Esophagus squamous epithelium (tissue), 5 donors: ENCODE data around the gene TTF1. TPM values are rescaled to one million over a fixed set of nuclear protein-coding genes. Genes with fewer than 3 reads are reported as not detected.
A peak's percentile ranks its signal among the peaks of the same experiment; 100 is the strongest.

Experiments used
- DNase-seq: peaks from one replicate; lab custom pipeline; 2025; lab: John Stamatoyannopoulos, UW
- H3K27ac ChIP-seq, 4 donors: fragments of 200-600 bp; sonication (generic); one replicate each; pipeline ENCODE4 v1.5.1; 2016 to 2019; ENCODE audit warnings: mild to moderate bottlenecking in 1 of 4
- H3K27me3 ChIP-seq, 4 donors: fragments of 200-600 bp; sonication (generic); 1 replicate in 3 of 4; 2 replicates in 1 of 4; pipeline versions ENCODE4 v1.5.1 to v1.6.0; 2017 to 2021; ENCODE audit warnings: antibody characterized with exemption in 1 of 4
- H3K36me3 ChIP-seq, 3 donors: fragments of 200-600 bp; sonication (generic); one replicate each; pipeline ENCODE4 v1.5.1; 2016 to 2019
- H3K4me1 ChIP-seq, 3 donors: fragments of 200-600 bp; sonication (generic); one replicate each; pipeline ENCODE4 v1.5.1; 2017 to 2019
- H3K4me3 ChIP-seq, 4 donors: fragments of 200-600 bp; sonication (generic); 1 replicate in 3 of 4; 2 replicates in 1 of 4; pipeline ENCODE4 v1.5.1; 2016 to 2019; ENCODE audit warnings: mild to moderate bottlenecking in 2 of 4, moderate library complexity in 1 of 4
- H3K9me3 ChIP-seq, 3 donors: fragments of 200-600 bp; sonication (generic); one replicate each; pipeline ENCODE4 v1.5.1; 2016 to 2019
- POLR2A ChIP-seq, 4 donors: fragments of 450-650 bp; IDR thresholded peaks; one replicate each; pipeline ENCODE4 v1.6.1; 2017; ENCODE audit warnings: antibody characterized with exemption in 4 of 4, mild to moderate bottlenecking in 4 of 4, moderate library complexity in 3 of 4
- WGBS, 2 donors: methylation state at CpG; one replicate each; pipeline ENCODE4 v1.1.5; 2018; 5-methylcytosine and 5-hydroxymethylcytosine counted together
- intact Hi-C: fragments of 100-400 bp; cut with DNase I; formaldehyde crosslinking; loops from one replicate; pipeline ENCODE4 v1.15.0; 2022
- total RNA-seq, 4 donors: library from RNA; depleted of rRNA; stranded (reverse); fragments of >200 nt; gene quantifications; one replicate each; pipeline ENCODE4 v1.1.0, GENCODE V29; 2016
- TF ChIP-seq, protein P1 (sequence below), 6 experiments: fragments of 450-650 bp in 4 of 6; fragments of 200-600 bp in 2 of 6; sonication (generic) in 2 of 6; IDR thresholded peaks; one replicate each; pipeline ENCODE4 v1.5.1; 2016 to 2019; ENCODE audit warnings: antibody characterized with exemption in 6 of 6, mild to moderate bottlenecking in 4 of 6, moderate library complexity in 4 of 6
- donor health status: DM: yes; HTN: yes; CAD: no.

The TTF1 gene, protein sequence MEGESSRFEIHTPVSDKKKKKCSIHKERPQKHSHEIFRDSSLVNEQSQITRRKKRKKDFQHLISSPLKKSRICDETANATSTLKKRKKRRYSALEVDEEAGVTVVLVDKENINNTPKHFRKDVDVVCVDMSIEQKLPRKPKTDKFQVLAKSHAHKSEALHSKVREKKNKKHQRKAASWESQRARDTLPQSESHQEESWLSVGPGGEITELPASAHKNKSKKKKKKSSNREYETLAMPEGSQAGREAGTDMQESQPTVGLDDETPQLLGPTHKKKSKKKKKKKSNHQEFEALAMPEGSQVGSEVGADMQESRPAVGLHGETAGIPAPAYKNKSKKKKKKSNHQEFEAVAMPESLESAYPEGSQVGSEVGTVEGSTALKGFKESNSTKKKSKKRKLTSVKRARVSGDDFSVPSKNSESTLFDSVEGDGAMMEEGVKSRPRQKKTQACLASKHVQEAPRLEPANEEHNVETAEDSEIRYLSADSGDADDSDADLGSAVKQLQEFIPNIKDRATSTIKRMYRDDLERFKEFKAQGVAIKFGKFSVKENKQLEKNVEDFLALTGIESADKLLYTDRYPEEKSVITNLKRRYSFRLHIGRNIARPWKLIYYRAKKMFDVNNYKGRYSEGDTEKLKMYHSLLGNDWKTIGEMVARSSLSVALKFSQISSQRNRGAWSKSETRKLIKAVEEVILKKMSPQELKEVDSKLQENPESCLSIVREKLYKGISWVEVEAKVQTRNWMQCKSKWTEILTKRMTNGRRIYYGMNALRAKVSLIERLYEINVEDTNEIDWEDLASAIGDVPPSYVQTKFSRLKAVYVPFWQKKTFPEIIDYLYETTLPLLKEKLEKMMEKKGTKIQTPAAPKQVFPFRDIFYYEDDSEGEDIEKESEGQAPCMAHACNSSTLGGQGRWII
- 10 to 100 TPM in 1 of 4 donors, 1 to 10 TPM in 3; 4.4 to 14.9 (median 8.1) TPM for total RNA-seq

DNA sequence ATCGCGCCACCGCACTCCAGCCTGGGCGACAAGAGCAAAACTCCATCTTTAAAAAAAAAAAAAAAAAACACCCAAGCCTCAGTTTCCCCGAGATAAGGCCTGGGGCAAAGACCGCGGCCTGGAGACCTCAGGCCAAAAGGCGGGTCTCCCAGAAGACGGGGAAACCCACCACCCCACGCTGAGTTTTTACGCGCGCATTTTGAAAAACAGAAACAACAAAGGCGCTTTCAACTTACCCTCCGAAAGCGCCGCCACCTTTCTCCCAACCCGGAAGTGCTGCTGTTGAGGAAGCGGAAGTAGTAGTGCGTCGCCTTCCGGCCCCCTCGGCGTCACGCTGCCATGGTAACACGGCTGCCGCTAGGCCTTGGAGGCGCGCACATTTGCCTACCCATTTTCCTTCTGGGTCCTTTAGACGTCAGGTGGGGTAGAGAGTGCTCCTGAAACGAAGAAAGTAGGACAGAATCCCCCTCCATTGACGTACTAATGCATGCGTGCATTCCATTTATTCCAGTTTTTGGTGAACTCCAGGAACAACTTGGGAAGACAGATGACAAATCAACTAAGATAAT, at the start of gene TTF1:
TTF1 (minus strand) TSS at position 287 of the 569 bp plus-strand sequence. CDS start 4,019 bp downstream, outside the sequence.
- peaks cover 0 to 19% (median 0%) of the 10 kb centered on the region in 3 donors for H3K36me3 ChIP-seq
- H3K27me3 ChIP-seq: peaks cover 0 to 25% (median 3%) of the 10 kb centered on the region in 4 donors
- TF ChIP-seq, protein P1, sequence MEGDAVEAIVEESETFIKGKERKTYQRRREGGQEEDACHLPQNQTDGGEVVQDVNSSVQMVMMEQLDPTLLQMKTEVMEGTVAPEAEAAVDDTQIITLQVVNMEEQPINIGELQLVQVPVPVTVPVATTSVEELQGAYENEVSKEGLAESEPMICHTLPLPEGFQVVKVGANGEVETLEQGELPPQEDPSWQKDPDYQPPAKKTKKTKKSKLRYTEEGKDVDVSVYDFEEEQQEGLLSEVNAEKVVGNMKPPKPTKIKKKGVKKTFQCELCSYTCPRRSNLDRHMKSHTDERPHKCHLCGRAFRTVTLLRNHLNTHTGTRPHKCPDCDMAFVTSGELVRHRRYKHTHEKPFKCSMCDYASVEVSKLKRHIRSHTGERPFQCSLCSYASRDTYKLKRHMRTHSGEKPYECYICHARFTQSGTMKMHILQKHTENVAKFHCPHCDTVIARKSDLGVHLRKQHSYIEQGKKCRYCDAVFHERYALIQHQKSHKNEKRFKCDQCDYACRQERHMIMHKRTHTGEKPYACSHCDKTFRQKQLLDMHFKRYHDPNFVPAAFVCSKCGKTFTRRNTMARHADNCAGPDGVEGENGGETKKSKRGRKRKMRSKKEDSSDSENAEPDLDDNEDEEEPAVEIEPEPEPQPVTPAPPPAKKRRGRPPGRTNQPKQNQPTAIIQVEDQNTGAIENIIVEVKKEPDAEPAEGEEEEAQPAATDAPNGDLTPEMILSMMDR (IDR thresholded peaks at IDR 0.05): no peak
- TF ChIP-seq POLR2A (IDR thresholded peaks at IDR 0.05): peak in 2 of 4 donors; percentile 16 to 43
- WGBS, 2 donors: 0 to 1% methylated on average over 16 to 32 of the region's 33 CpGs
- intact Hi-C loops: no loop called here
- peak within 1 kb of the TSS; percentile 69 to 80 (median 71) for H3K4me3 ChIP-seq
- peak; percentile 76 for DNase-seq
- peaks cover 27 to 56% (median 33%) of the 10 kb centered on the region in 3 donors for H3K4me1 ChIP-seq
- peak within 1 kb of the TSS in 3 of 4 donors; percentile 76 to 82 (median 77) for H3K27ac ChIP-seq
- H3K9me3 ChIP-seq: no peaks in the 10 kb centered on the region

DNA sequence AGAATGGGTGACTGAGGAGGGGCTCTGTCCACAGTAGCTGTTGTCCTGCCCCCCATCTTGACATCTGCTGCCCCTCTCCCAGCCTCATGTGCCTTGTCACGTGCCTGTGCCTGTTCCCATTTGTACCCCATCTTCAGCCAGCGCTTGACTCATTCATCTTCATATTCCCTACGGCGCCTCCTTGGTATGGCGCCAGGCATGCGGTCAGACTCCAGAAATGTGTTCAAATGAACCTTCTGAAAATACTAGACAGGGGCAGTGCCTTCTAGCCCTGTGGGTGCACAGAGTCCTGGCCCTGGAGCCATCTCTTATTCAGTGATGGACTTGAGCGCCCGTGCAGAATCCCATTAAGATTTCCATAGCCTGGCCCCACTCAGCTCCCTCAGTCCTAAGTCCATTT, 49.6 kb upstream of the TTF1 start:
- H3K4me1 ChIP-seq: no peaks in the 10 kb centered on the region
- TF ChIP-seq POLR2A (IDR thresholded peaks at IDR 0.05): no peak
- TF ChIP-seq, protein P1 (IDR thresholded peaks at IDR 0.05): no peak
- no peaks in the 10 kb centered on the region for H3K36me3 ChIP-seq
- no peak for DNase-seq
- no peaks in the 10 kb centered on the region for H3K9me3 ChIP-seq
- no peak overlapping the region for H3K4me3 ChIP-seq
- whole genome bisulfite sequencing, 2 donors: 47 to 62% methylated on average over 6 to 8 of the region's 8 CpGs
- peaks cover 0 to 73% (median 0%) of the 10 kb centered on the region in 4 donors for H3K27me3 ChIP-seq
- intact Hi-C loops: no loop called here
- no peak overlapping the region for H3K27ac ChIP-seq

DNA sequence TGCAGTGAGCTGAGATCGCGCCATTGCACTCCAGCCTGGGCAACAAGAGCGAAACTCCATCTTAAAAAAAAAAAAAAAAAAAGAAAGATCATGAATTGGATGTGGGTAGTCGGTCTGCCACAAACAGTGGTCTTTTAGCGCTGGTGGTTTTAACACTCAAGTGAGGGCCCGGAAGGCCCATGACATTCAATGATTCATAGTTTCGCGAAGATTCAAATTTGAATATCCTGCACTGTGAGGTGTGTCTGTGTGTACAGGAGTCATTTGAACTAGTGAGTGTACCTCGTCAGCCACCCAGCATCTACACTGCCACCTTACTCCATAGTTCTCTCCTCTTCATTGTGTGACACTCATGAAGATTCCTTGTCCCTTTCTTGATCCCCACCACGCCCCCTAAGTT, 44.6 kb upstream of the TTF1 start:
- intact Hi-C loops: no loop called here
- H3K9me3 ChIP-seq: no peaks in the 10 kb centered on the region
- H3K27me3 ChIP-seq: peaks cover 0 to 59% (median 0%) of the 10 kb centered on the region in 4 donors
- 72 to 79% methylated on average over 7 to 10 of the region's 10 CpGs for WGBS, 2 donors
- no peak overlapping the region for H3K4me3 ChIP-seq
- TF ChIP-seq, protein P1 (IDR thresholded peaks at IDR 0.05): no peak
- TF ChIP-seq POLR2A (IDR thresholded peaks at IDR 0.05): no peak
- no peak overlapping the region for H3K27ac ChIP-seq
- no peak for DNase-seq
- no peaks in the 10 kb centered on the region for H3K4me1 ChIP-seq
- H3K36me3 ChIP-seq: no peaks in the 10 kb centered on the region

DNA sequence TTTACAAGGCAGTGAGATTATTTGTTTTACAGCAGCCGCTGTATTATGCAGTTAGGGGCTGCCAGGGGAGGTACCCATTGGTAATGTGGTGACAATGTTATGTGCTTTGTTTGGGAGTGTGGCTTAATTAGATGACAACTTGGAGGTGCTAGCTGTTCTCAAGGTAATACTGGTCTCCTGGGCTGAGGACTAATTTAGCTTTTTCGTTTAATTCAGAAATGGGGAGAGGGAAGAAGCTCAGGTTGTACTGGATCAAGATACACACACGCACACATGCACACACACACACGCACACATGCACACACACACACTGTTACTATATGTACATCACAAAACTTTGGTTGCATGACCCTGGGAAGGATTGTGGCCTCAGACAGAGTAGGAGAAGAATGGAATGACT, 41.3 kb upstream of the TTF1 start:
- Histone ChIP-seq H3K9me3 (no peaks in the 10 kb centered on the region), H3K4me3 (no peak overlapping the region), H3K4me1 (no peaks in the 10 kb centered on the region), H3K27ac (no peak overlapping the region), H3K36me3 (no peaks in the 10 kb centered on the region), H3K27me3 (peaks cover 0 to 75% (median 0%) of the 10 kb centered on the region in 4 donors)
- no peak for DNase-seq
- WGBS, 2 donors: 80 to 92% methylated on average over 4 of the region's 4 CpGs
- intact Hi-C loops: no loop called here
- TF ChIP-seq, protein P1 (IDR thresholded peaks at IDR 0.05): no peak
- TF ChIP-seq POLR2A (IDR thresholded peaks at IDR 0.05): no peak
